NCI-H748 (cell line): ENCODE measurements around the gene PLEKHG4B.

ENCODE experiments used
- DNase-seq: peaks from one replicate; lab custom pipeline; 2025; ENCODE audit not compliant: unreplicated experiment; lab: John Stamatoyannopoulos, UW

Gene PLEKHG4B

DNA sequence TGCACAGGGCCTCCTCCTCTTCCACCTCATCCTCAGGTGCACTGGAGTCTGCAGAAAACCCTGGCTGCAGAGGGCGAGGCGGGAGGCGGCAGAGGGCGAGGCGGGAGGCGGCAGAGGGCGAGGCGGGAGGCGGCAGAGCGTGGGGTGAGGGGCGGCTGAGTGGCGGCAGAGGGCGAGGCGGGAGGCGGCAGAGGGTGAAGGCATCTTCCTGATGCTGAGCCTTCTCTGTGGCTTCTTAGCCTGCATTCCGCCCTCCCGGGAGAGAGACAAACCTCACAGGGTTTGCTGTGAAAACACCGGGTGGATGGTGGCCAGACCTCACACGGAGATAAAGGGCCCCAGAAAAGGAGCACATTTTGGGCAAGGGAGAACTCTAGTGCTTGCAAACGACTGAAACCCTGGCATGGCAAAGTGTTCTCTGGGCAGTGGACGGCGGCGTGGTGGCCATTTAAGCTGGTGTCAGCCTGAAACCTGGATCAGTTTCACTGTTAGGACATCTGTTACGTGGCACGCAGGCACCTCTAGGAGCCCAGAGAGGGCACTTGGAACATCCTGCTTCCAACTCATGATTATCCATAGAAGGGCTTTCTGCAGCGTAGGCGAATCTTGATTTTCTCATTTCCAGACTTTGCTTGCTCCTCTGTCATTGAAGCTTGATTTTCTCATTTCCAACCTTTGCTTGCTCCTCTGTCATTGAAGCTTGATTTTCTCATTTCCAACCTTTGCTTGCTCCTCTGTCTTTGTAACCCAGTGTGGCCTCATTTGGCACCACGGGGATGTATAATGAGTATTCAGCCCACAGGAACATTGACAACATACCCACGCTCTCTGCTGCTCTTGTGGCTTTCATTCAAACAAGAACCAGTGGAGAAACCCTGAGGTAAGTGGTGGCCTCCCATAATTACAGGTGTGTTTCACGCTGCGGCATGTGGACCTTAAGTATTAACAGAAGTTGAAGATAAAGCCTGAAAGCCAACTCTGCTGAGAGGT lies 16.3 kb upstream of the PLEKHG4B start:
- no peak for DNase-seq

DNA sequence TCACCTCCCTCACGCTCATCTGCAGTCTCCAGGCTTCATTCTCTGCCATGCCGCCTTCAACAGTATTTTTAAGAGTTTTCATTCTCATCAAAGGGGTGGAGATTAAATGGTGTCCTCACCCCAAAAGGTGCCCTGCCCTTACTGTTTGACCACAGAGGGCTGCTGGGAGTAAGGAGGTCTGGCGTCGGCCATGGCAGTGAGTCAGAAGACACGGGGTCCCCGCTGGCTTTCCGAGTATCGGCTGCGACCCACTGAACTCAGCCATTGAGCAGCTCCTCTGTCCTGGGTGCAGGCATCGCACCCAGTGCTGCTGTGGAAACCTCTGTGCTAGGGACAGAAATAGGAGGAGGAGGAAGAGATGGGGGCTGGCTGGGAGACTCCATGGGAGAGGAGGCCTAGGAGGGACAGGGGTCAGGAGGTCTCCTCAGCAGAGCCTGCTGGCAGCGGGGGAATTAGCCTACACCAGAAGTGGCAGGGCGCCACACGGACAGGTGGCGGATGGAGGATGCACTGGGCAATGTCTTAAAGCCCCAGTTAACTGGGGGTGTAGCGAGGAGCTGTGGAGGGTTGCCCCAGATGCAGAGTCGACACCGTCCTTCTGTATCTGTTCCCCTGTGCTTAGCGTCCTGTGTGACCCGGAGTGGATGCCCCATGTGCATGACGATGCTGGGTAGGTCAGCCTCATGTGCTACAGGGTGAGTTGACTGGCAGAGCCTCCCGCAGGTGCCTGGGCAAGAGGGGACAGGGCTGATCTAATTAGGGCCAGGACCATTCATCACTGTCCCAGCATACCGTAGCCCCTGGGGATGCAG lies 15.4 kb upstream of the PLEKHG4B start:
- DNase-seq = no peak

GRCh38 chr5:77170-77501 lies 14.8 kb upstream of the PLEKHG4B start:
- no peak for DNase-seq

GRCh38 chr5:77546-77945 lies 14.4 kb upstream of the PLEKHG4B start:
- no peak for DNase-seq

GRCh38 chr5:77957-78804 lies 13.8 kb upstream of the PLEKHG4B start:
- no peak for DNase-seq

DNA sequence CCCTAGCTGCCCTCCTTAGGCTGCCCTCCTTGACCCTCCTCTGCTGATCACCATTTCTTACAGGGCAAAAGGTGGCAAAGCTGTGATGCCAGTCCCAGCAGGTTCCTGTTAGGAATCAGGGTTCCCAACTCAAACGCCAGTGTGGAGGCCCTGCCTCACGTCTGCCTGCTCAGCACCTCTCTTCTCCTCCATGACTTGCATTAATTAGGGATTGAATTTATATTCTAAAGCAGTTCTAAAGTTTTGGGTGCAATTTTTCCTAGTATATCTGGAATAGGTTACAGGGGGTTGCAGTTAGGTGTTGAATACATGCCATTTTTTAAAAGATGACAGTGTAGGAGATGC lies 13.2 kb upstream of the PLEKHG4B start:
- DNase-seq = no peak

DNA sequence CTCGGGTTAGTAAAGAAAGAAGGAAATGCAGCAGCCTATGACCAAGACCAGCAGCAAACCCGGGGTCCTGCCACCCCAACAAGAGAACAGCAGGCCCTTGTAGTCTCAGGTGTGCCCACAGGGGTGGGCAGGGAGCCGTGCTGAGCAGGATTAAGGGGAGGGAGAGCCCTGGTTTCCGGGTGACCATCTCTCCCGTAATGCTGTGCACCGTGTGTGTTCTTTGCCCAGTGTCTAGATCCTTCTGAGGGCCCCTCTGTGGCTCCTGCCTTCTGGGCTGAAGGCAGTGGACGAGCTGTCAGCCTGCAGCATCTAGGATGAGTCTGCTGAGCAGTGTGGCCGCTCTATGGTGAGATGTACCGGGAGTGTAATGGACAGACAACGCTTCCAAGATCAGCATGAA lies 12.7 kb upstream of the PLEKHG4B start:
- DNase-seq = no peak

GRCh38 chr5:79821-80220 lies 12.1 kb upstream of the PLEKHG4B start:
- no peak for DNase-seq

GRCh38 chr5:81391-82021 lies 10.5 kb upstream of the PLEKHG4B start:
- no peak for DNase-seq

GRCh38 chr5:82097-82496 lies 9.9 kb upstream of the PLEKHG4B start:
- no peak for DNase-seq

DNA sequence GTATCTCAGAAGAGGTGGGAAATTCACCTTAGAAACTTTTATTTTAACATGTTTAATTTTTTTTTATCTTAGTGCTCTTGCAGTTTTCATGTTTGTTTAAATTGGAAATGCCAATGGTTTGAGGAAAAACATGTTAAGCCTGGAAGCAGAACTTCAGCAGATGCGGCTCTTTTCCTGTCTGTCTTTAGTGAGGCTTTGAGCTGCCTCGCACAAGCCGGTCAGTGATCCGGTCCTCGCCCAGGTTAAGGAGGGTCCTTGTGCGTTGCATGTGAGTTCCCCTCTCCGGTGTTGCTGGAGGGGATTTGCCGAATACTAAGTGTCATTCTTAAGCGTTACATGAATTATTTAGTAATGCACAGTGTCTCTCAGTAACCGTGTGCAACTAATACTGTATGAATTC lies 9.4 kb upstream of the PLEKHG4B start:
- DNase-seq = no peak

- no peak for DNase-seq
These were observed 8.9 kb upstream of the PLEKHG4B start for GRCh38 chr5:83029-83428.

DNA sequence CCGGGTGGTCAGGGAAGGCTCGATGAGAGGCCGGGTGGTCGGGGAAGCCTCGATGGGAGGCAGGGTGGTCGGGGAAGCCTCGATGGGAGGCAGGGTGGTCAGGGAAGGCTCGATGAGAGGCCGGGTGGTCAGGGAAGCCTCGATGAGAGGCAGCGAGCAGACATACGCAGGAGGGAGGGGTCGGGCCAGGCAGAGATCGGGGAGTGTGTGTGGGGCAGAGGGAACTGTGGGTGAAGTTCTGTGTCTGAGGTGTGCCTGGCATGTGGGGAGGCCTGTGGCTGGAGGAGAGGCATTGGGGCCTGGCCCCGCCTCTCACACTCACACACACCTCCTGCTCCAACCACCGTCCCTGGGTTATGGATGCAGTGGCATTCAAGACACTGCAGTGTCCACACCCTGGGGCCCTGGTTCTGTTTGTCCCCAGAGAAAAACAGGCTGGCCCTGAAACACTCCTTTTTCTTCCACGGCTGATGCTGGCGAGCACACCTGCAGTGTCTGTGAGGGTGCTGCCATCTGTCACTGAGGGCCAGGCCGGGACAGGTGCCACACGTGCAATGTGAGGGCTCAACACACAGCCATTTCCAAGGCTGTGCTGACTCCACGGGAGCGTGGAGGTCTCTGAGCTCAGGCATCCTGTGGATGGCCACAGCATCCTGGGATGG lies 6.5 kb upstream of the PLEKHG4B start:
- peak; percentile 65 for DNase-seq

- no peak for DNase-seq
These were observed 2.4 kb upstream of the PLEKHG4B start for GRCh38 chr5:89337-90286.

DNA sequence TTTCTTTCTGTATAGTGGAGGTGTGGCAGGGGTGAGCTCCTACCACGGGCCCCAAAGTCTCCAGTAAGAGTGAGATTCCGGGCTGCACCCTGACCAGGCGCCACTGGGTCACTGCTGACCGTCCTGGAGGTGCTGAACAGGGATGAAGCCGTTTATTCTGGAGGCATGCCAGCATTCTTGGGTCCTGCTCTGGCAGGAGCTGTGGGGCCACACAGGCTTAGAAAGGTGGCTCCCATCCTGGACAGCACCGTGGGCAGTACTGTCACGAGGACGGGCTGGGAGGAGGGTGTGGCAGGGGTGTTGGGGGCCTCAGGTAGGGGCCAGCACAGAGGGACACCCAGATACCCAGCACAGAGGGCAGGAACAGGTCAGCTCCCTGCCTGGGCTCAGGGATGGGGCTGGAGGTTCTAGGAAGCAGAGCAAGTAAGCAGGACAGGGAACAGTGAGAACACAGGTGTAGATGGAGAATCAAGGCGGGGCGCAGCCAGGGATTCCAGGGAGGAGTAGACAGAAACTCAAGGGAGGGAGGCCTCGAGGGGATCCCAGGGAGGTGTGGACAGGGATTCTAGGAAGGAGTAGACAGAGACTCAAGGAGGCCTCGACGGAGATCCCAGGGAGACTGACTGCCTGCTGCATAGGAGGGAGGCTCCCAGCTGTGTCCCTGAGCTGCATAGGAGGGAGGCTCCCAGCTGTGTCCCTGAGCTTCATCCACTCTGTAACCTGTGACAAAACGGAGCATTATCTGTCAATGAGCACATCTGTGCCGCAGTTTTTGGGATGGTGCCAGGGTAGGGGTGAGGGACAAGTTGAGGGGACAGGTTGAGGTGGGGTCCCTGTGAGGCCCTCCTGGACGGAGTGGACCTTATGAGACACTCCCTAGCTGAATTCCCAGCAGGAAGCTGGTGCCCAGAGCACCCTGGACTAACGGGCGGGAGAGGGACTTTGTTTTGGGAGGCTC lies 1.1 kb upstream of the PLEKHG4B start:
- peak; percentile 73 for DNase-seq

DNA sequence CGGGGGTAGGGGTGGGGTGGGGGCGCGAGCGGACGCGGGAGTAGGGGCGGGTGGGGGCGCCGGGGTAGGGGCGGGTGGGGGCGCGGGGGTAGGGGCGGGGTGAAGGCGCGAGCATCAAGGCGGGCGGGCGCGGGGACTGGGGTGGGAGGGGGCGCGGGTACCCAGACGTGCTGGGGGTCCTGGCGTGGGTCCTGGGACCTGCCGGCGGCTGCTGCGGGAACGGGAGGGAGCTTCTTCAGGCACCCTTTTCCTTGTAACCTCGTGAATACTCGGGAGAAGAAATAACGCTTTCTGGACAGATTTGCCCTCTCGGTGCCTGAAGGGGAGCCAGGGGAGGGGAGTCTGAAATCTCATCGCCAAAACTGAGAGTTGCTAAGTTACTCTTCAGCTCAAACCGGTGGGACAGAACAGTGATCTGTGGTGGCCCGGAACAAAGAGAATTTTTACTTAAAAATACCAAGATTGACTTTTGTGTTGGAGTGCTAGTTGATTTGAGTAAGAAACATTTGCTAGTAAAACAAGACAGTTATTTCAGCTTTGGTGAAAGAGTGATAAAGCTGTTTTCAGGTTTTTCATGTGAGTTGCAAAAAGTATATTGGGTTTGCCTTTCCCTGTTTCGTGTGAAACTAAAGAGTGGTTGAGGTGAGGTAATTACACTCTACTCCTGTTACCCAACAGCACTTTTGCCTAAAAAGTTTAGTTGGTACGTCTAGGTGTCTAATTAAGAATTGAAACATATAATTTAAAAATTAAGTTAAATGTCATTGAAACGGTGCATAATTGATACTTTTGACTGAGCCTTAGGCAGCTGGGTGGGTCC lies 643 bp downstream of the PLEKHG4B start:
- peak; percentile 71 for DNase-seq
